ENCODE data around the gene AFF2. TPM values are rescaled to one million over a fixed set of nuclear protein-coding genes. Genes with fewer than 3 reads are reported as not detected.

The AFF2 gene
- total RNA-seq, 1 experiment from 2014 or later = 0.05 TPM

GRCh38 chrX:148492057-148492456 lies 8.4 kb upstream of the AFF2 start:
- H3K4me2 ChIP-seq (ENCODE audit: low read length) = no peak overlapping the region
- H3K9me3 ChIP-seq (ENCODE audit: control insufficient read depth in 1 of 2, insufficient read depth in 1 of 2, low read depth in 1 of 2, low read length in 2 of 2) = no peaks in the 10 kb centered on the region
- no peak overlapping the region for H3K4me3 ChIP-seq (replicated peaks in 1 of 2; ENCODE audit: low read depth in 1 of 2, low read length in 2 of 2)
- no peak overlapping the region for H3K27ac ChIP-seq (ENCODE audit: low read depth, low read length)
- ATAC-seq (no peak), DNase-seq (ENCODE audit: low read depth, low spot score) (no peak)
- H3K4me1 ChIP-seq (ENCODE audit: control insufficient read depth in 1 of 2, insufficient read depth in 2 of 2, low read length in 2 of 2) = no peaks in the 10 kb centered on the region
- H3K9me2 ChIP-seq (ENCODE audit: insufficient read depth) = no peaks in the 10 kb centered on the region
- CTCF ChIA-PET = no interaction called here
- no peaks in the 10 kb centered on the region for H4K20me1 ChIP-seq (ENCODE audit: insufficient read depth)
- H2AFZ ChIP-seq (ENCODE audit: low read depth, low read length, poor library complexity, severe bottlenecking) = no peak overlapping the region
- TF ChIP-seq JUND (IDR thresholded peaks at IDR 0.05) (no peak), ZNF274 (IDR thresholded peaks at IDR 0.05; ENCODE audit: low read depth, low read length) (no peak), MAX (IDR thresholded peaks at IDR 0.05) (no peak), SP1 (IDR thresholded peaks at IDR 0.05; ENCODE audit: low read depth) (no peak), ZBTB33 (IDR thresholded peaks at IDR 0.05; ENCODE audit: extremely low read depth, insufficient replicate concordance, low read length) (no peak), CEBPB (IDR thresholded peaks at IDR 0.05; ENCODE audit: low read depth) (no peak), POLR2A (IDR thresholded peaks at IDR 0.05; ENCODE audit: borderline replicate concordance, extremely low read depth, insufficient read depth, insufficient read length) (no peak), EZH2phosphoT487 (IDR thresholded peaks at IDR 0.05; ENCODE audit: borderline replicate concordance) (no peak)
- no peaks in the 10 kb centered on the region for H3K27me3 ChIP-seq (ENCODE audit: insufficient read depth, low read length)
- no peaks in the 10 kb centered on the region for H3K79me2 ChIP-seq (ENCODE audit: insufficient read depth, low read length)
- H3K36me3 ChIP-seq (ENCODE audit: control insufficient read depth in 1 of 2, insufficient read depth in 2 of 2, low read length in 2 of 2) = no peaks in the 10 kb centered on the region
- intact Hi-C loops (cut with micrococcal nuclease) = no loop called here
- no peak overlapping the region for H3K9ac ChIP-seq (ENCODE audit: low read length)
- POLR2A ChIA-PET = no interaction called here
- RAD21 ChIA-PET (ENCODE audit: low non-redundant PET in 1 of 2, low total read pairs in 2 of 2, uncharacterized antibody in 2 of 2, unreplicated experiment in 2 of 2) = no interaction called here
- no TSS peak for BruUV-seq (replicated peaks)

GRCh38 chrX:148495176-148495575 lies 5.2 kb upstream of the AFF2 start:
- no peaks in the 10 kb centered on the region for H3K79me2 ChIP-seq (ENCODE audit: insufficient read depth, low read length)
- H2AFZ ChIP-seq (ENCODE audit: low read depth, low read length, poor library complexity, severe bottlenecking) = no peak overlapping the region
- no peaks in the 10 kb centered on the region for H3K36me3 ChIP-seq (ENCODE audit: control insufficient read depth in 1 of 2, insufficient read depth in 2 of 2, low read length in 2 of 2)
- H3K9me2 ChIP-seq (ENCODE audit: insufficient read depth) = no peaks in the 10 kb centered on the region
- H3K4me3 ChIP-seq (replicated peaks in 1 of 2; ENCODE audit: low read depth in 1 of 2, low read length in 2 of 2) = no peak overlapping the region
- ChIA-PET RAD21 (ENCODE audit: low non-redundant PET in 1 of 2, low total read pairs in 2 of 2, uncharacterized antibody in 2 of 2, unreplicated experiment in 2 of 2) (no interaction called here), POLR2A (no interaction called here), CTCF (no interaction called here)
- no TSS peak for BruUV-seq (replicated peaks)
- TF ChIP-seq ZFX (IDR thresholded peaks at IDR 0.05) = no peak
- no peak for TF ChIP-seq POLR2A (IDR thresholded peaks at IDR 0.05; ENCODE audit: borderline replicate concordance, extremely low read depth, insufficient read depth, insufficient read length)
- no peak for TF ChIP-seq MAX (IDR thresholded peaks at IDR 0.05)
- no peak for TF ChIP-seq CBX3 (IDR thresholded peaks at IDR 0.05; ENCODE audit: low read depth)
- no peak for TF ChIP-seq YY1 (IDR thresholded peaks at IDR 0.05; ENCODE audit: extremely low read depth, insufficient replicate concordance, low read depth, low read length)
- no peak for TF ChIP-seq ATF3 (IDR thresholded peaks at IDR 0.05)
- no peak for TF ChIP-seq ELF1 (IDR thresholded peaks at IDR 0.05; ENCODE audit: borderline replicate concordance, low read depth)
- H4K20me1 ChIP-seq (ENCODE audit: insufficient read depth) = no peaks in the 10 kb centered on the region
- no peaks in the 10 kb centered on the region for H3K9me3 ChIP-seq (ENCODE audit: control insufficient read depth in 1 of 2, insufficient read depth in 1 of 2, low read depth in 1 of 2, low read length in 2 of 2)
- H3K4me1 ChIP-seq (ENCODE audit: control insufficient read depth in 1 of 2, insufficient read depth in 2 of 2, low read length in 2 of 2) = no peaks in the 10 kb centered on the region
- DNase-seq (ENCODE audit: low read depth, low spot score) (no peak), ATAC-seq (no peak)
- intact Hi-C loops (cut with micrococcal nuclease) = no loop called here
- no peak overlapping the region for H3K4me2 ChIP-seq (ENCODE audit: low read length)
- no peak overlapping the region for H3K9ac ChIP-seq (ENCODE audit: low read length)
- H3K27ac ChIP-seq (ENCODE audit: low read depth, low read length) = no peak overlapping the region
- H3K27me3 ChIP-seq (ENCODE audit: insufficient read depth, low read length) = no peaks in the 10 kb centered on the region

Measured in HCT116 (cell line).